ENCODE measurements around the gene DHCR7. TPM values are rescaled to one million over a fixed set of nuclear protein-coding genes. Genes with fewer than 3 reads are reported as not detected.

Gene DHCR7
- total RNA-seq, 1 donor from 2014 or later = 32.3 TPM

DNA sequence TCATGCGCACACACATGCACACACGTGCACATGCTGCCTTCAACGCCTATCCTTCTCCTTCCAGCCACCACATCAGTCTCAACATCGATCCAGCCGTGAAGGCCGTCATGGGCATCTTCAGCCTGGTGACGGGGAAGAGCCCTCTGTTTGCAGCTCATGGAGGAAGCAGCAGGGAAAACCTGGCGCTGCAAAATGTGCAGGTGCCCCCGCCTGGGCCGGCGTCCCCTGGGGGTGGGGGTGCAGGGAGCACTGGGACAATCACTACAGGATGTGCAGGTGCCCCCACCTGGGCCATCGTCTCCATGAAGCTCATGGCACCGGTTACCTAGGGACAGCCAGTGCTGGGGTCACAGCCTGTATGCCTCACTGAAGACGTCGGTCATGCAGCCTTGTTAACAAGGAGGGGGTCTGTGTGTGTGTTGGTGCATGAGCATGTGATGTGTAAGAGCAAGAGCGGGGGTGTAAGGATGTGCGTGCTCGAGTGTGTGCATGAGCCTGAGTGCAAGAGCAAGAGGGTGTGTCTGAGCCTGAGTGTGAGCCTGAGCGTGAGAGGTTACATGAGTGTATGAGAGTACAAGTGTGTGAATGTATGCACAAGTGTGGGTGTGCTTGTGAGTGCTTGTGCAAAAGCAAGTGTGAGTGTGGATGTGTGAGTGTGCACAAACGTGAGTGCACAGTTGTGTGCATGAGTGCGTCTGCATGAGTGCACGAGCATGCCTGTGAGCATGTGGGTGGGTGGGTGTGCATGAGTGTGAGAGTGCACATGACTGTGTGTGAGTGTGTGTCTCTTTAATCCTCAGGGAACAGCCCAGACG is 36.3 kb upstream of the DHCR7 start:
- no peak for TF ChIP-seq CTCF (conservative IDR thresholded peaks at IDR 0.05; ENCODE audit: low read depth, low read length)
- no peak overlapping the region for H3K4me3 ChIP-seq (ENCODE audit: low read depth, low read length)
- DNase-seq (ENCODE audit: low read depth) = no peak

- no peak for DNase-seq (ENCODE audit: low read depth)
- TF ChIP-seq CTCF (conservative IDR thresholded peaks at IDR 0.05; ENCODE audit: low read depth, low read length) = no peak
- H3K4me3 ChIP-seq (ENCODE audit: low read depth, low read length) = no peak overlapping the region
Observed at GRCh38 chr11:71483692-71484091, 35.5 kb upstream of the DHCR7 start.

DNA sequence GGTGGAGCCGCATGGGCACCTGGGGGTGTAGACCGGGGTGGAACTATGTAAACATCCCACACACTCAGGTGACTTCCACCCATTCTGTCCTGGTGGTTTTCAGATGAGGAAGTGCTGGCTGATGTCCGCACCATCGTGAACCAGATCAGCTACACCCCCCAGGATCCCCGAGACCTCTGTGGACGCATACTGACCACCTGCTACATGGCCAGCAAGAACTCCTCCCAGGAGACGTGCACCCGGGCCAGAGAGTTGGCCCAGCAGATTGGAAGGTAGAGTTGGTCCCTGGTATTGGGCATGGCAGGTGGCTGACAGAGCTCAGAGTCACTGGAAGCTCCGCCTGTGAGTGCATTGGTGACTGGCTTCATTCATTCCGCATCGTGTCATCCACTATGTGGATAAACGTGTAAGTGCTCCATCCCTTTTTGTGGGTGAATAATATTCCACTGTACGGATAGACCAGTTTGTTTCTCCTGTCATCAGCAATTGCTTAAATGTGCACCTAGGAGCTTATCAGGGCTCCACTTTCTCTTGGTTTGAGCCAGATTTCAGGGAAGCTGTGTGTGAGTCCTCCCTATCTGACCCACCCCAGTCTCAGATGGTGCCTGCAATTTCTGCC is 34.7 kb upstream of the DHCR7 start:
- DNase-seq (ENCODE audit: low read depth) = no peak
- H3K4me3 ChIP-seq (ENCODE audit: low read depth, low read length) = no peak overlapping the region
- no peak for TF ChIP-seq CTCF (conservative IDR thresholded peaks at IDR 0.05; ENCODE audit: low read depth, low read length)

DNA sequence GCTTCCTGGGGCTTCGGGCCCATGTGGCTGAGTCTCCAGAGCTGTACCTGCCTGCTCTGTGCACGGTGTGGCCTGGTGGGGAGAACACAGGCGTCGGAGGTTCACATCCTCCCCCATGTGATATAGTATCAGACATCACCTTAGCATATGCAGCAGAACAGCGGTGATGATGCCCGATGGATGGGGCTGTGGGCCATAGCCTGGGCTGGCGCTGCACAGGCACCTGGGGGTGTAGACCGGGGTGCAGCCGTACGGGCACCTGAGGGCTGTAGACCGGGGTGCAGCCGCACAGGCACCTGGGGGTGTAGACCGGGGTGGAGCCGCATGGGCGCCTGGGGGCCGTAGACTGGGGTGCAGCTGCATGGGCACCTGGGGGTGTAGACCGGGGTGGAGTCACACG is 34.0 kb upstream of the DHCR7 start:
- DNase-seq (ENCODE audit: low read depth) = no peak
- TF ChIP-seq CTCF (conservative IDR thresholded peaks at IDR 0.05; ENCODE audit: low read depth, low read length) = no peak
- H3K4me3 ChIP-seq (ENCODE audit: low read depth, low read length) = no peak overlapping the region

- TF ChIP-seq CTCF (conservative IDR thresholded peaks at IDR 0.05; ENCODE audit: low read depth, low read length) = no peak
- no peak overlapping the region for H3K4me3 ChIP-seq (ENCODE audit: low read depth, low read length)
- DNase-seq (ENCODE audit: low read depth) = no peak
Observed at GRCh38 chr11:71481101-71481960, 33.1 kb upstream of the DHCR7 start.

GRCh38 chr11:71478528-71478840 is 30.3 kb upstream of the DHCR7 start:
- TF ChIP-seq CTCF (conservative IDR thresholded peaks at IDR 0.05; ENCODE audit: low read depth, low read length) = no peak
- no peak overlapping the region for H3K4me3 ChIP-seq (ENCODE audit: low read depth, low read length)
- no peak for DNase-seq (ENCODE audit: low read depth)
